Measurements from ENCODE around the gene SIX2.
A peak's percentile ranks its signal among the peaks of the same experiment; 100 is the strongest.
"Not testable (repeated sequence)": the region's sequence is repeated elsewhere in the genome, so short reads cannot be mapped to it uniquely, and the experiment has no call there.

SIX2 gene

DNA sequence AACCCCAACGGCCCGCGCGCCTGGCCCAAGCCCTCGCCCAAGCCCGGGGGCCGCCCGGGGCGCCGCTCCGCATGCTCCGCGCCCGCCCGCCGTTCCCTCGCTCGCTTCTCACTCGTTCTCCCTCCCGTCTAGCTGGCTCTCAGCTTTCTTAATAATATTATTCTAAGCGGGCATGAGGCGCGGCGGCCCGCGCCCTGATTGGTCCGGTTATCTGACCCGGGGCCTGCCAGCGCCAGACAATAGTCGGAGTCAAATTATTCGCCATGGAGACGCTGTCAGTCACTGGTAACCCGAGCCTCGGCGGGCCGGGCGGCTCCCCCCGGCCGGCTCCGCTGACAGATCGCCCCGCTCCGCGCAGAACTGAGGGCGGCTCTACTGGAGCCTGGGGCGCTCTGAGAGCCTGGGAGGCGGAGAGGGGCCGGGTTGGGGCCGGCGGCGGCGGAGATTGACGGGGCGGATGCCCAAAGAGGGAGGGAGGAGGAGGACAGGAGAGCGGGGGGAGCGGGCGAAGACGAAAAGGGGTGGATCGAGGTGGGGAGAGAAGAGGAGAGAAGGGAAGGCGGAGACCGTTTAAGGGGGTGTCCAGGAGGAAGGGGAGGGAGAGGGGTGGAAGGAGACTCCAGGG is at the start of gene SIX2:
Gene SIX2 (minus strand): TSS at position 150 of the 625 bp plus-strand sequence. CDS start 342 bp downstream, outside the sequence.
- peak; percentile 84 for DNase-seq

- DNase-seq: no peak
These were observed 45.9 kb upstream of the SIX2 start for GRCh38 chr2:45055162-45055605.

DNA sequence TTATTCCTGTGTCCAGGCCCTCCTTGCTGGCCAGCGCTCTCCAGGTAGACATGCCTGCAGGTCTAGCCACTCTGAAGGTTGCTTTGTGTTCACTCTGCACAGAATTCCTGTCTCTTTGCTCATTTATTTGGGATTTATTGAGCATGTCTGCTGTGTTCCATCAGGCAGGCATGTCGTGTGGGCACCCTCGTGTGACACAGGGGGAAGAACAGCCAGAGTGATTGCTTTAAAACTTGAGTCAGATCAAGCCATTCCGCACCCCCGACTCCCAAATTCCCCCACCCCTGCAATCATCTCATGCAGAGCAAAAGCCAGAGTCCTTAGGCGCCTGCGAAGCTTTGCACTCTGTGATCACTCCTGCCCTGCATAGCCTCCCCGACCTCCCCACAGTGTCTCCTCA is 44.7 kb upstream of the SIX2 start:
- no peak for DNase-seq

DNA sequence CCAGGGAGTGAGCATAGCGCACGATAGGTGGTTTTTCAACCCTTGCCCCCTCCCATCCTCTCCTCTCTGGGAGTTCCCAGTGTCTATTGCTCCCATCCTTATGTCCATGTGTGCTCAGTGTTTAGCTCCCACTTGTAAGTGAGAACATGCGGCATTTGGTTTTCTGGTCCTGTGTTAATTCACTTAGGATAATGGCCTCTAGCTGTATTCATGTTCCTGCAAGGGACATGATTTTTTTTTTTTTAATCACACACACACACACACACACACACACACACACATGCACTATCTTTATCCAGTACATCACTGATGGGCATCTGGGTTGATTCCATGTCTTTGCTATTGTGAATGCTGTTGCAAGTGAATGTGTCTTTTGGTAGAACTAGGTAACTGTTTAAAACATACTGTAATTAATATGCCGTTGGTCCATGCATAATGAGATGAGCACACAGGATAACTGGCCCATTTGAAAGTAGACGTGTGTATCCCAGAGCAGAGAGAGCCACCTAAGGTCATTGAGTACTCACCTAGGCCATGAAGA is 43.2 kb upstream of the SIX2 start:
- no peak for DNase-seq

DNA sequence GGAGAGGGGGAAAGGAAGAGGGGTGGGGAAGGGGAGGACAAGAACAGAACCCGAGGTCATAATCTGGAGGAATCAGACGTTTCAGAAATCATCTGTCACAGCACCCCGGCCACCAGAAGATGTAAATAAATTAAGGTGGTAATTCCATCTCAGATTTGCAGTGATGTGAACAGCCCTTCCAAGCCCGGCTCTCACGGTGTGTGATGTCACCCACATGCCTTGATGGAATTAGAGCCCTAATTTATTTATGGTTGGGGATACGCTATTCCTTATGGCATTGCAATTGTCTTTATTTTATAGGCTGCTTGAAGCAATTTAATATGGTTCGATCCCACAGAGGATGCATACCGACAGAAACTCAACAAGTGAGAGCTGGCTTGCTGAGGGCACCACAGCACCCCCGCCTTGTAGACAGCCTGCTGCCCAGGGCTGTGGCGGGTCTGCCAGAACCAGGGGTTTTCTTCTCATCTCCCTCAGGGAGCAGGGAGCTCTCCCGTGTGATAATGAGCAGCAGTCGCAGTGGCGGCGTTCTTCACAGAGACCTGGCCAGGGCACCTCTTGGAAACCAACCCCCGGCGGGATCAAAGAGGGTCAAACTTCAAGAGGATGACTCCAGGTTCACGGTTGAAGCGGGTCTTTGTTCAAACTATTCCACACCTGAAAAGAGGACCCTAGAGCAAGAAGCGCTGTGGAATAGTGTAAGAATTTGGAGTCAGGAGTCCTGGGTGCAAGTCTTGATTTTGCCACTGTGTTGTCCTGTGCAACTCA is 40.5 kb upstream of the SIX2 start:
- no peak for DNase-seq

DNA sequence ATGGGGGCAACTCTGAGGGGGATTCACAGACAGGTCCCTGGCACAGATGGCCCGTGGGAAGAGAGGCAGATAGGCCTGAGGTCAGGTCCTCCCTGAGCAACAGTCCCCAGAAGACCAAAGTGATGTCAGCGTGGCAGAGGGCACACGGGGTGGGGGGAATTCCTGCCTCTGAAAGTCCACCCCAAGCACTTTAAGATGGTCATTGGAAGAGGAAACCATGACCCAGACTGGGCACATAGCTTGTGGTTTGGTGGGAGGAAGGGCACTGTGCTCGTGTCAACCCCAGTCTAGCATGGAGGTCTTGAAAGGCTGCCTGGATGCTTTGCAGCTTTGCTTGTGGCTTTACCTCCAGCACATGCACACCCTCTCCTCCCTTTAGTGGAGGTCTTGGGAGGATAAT is 38.0 kb upstream of the SIX2 start:
- DNase-seq: no peak

DNA sequence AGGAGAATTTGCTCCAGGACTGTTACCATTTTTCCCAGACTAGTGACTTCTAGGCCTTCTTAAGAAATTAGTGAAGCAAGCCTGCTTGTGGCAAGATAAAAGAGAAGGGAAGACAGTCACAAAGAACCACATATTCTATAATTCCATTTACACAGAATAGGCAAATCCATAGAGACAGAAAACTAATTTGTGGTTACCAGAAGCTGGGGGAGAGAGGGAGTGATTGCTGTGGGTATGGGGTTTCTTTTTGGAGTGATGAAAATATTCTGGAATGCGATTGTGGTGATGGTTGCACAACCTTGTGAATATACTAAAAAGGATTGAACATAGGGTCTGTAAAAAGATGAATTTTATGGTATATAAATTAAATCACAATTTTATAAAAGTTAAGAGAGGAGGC is 37.5 kb upstream of the SIX2 start:
- no peak for DNase-seq

- DNase-seq: no peak
These were observed 36.5 kb upstream of the SIX2 start for GRCh38 chr2:45045706-45046105.

GRCh38 chr2:45044916-45045315 is 35.7 kb upstream of the SIX2 start:
- DNase-seq: no peak

DNA sequence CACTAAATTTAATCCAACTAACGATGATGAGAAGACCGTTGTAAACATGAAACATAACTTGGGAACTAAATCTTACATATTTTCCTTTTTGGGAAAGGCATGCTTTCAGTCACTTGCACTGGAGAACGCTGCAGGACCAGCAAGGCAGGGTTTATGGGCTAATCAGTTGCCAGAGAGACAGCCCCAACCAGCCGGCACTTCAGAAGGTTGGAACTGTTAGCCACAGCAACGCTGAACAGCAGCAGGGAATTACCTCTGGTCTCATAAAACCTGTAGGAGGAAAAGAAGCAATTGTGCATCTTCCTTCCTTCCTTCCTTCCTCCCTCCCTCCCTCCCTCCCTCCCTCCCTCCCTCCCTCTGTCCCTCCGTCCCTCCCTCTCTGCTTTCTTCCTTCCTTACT is 33.9 kb upstream of the SIX2 start:
- no peak for DNase-seq

DNA sequence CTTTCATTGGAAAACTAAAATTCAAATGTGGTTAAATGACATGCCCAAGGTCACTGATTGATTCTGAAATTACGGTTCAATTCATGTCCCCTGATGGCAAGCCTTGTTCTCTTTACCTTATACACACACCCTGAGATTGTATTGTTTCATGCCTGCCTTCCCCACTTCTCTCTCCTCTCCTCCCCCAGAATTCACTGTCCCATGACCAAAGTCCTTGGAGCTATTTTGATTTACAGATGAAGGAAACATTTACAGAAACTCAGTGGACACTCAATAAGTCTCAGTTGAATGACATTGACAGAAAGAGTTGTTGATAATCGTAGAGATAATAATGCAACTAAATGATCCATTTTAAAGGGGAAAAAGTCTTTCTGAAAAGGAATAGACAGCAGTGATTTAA is 33.1 kb upstream of the SIX2 start:
- no peak for DNase-seq

DNA sequence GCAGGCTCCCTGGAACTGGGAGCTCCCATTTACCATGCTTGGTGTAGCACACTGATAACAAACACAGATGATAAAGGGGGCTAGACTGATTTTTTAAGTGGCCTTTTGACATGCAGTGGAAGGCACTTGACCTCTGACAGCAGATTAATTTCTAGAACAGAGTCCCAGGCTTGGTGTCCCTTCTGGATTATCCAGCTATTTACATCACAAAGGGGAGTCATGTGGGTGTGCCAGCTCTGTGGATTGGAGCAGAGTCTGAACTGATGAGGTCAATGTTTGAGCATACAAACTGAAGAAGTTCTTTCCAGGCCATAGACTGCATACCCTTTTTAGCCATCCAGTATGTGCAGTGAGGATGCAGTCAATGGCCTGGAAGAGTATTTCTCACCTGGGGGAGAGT is 31.5 kb upstream of the SIX2 start:
- DNase-seq: no peak

DNA sequence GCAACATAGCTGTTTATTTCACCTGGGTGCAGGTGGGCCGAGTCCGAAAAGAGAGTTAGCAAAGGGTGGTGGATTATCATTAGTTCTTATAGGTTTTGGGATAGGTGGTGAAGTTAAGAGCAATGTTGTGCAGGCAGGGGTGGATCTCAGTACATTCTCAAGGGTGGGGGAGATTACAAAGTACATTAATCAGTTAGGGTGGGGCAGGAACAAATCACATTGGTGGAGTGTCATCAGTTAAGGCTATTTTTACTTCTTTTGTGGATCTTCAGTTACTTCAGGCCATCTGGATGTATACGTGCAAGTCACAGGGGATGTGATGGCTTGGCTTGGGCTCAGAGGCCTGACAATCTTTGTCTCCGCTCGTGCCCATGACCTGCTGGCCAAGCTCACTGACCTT is 30.6 kb upstream of the SIX2 start:
- not testable (repeated sequence) for DNase-seq

GRCh38 chr2:45038861-45039260 is 29.6 kb upstream of the SIX2 start:
- DNase-seq: not testable (repeated sequence)

DNA sequence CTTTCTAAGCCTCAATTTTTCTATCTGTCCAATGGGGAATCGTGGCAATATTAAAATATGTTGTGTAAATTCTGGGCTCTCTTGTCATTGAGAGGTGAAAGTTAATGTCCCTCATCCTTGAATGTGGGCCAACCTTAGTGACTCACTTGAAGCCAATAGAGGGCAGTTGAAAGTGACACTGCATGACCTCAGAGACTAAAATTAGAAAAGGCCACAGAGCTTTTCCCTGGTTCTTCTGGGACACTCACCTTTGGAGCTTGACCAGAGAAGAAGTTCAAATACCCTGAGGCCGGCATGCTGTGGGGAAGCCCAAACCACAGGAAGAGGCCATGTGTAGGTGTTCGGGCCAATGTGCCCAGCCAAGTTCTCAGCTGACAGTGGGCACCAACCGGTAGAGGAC is 24.1 kb upstream of the SIX2 start:
- DNase-seq: no peak

DNA sequence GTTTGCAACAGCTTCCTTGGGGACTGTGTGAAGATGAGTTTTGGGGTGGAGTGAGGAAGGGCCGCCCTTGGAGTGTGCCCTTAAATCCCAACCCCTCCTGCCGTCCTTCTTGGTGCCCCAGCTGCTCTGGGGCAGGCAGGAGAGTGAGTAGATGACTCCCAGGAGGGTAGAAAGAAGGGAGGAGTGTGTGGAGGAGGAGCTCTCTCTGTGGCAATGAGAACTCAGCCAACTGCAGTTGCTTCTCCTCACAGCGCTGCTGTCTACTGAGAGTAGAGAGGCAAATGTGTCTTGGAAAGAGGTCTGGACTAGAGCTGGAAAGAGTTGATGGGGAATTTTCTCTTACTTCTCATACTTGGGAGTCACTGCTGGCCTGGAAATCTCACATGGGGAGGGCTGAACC is 21.8 kb upstream of the SIX2 start:
- DNase-seq: no peak

GRCh38 chr2:45030553-45030952 is 21.3 kb upstream of the SIX2 start:
- no peak for DNase-seq

GRCh38 chr2:45029215-45029614 is 20.0 kb upstream of the SIX2 start:
- DNase-seq: no peak

- DNase-seq: no peak
These were observed 19.0 kb upstream of the SIX2 start for GRCh38 chr2:45028276-45028675.

GRCh38 chr2:45026924-45027450 is 17.7 kb upstream of the SIX2 start:
- DNase-seq: no peak

DNA sequence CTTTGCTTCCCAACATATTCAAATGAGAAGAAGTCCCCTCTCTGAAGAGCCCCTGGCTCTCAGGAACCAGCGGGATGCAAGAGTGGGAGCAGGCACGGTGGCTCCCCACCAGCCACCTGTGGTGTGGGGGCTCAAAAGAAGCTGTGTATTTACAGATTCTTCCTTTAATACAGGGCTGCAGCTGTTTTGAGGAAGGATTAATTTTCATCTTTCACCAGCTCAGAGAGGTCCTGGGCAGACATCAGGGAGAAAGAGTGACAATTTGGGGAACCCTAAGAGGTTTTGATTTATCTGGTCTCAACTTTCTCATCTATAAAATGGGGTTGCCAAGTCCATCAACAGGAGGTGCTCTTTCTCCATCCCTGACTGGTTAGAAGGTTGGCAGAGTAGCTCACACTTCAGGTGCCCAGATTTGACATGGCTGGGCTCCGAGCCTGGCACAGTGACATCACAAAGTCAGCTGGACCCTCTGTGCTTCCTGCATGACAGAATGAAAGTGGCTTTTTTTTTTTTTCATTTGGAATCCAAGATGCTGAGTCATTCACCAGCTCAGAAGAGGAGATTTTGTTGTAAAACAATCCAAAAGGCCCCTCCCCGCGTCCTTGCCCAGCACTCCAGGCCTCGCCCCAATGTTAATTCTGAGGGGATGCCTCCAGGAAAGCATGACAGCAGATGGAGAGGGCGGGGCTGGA is 15.5 kb upstream of the SIX2 start:
- no peak for DNase-seq

DNA sequence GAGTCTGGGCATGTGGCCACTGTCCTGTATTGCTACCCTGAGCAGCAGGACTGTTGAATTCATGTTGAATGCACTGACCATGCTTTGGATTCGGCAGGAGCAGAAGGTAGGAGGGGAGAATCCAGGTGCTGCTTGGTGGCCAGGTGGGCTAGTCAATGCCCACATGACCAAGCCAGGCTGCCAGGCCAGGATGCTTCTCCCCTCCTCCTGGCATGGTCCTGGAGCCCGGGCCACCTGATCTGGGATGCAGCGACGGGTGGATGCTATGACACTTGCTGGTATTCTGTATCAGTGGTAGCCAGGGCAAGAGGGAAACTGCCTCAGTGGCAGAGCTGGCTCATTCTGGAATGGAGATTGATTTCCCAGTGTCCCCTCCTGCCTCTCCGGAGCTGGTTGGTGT is 14.8 kb upstream of the SIX2 start:
- DNase-seq: no peak

- DNase-seq: no peak
These were observed 11.2 kb upstream of the SIX2 start for GRCh38 chr2:45020439-45020838.

GRCh38 chr2:45018023-45018422 is 8.8 kb upstream of the SIX2 start:
- DNase-seq: no peak
